ENCODE data around the gene PCNX2. TPM values are rescaled to one million over a fixed set of nuclear protein-coding genes. Genes with fewer than 3 reads are reported as not detected.

The PCNX2 gene
- total RNA-seq, 1 donor: 56.8 TPM

GRCh38 chr1:233281711-233282581, 13.6 kb downstream of the PCNX2 start:
- H3K4me1 ChIP-seq (ENCODE audit: insufficient read depth, low read length): peaks cover 7% of the 10 kb centered on the region
- H3K4me3 ChIP-seq (ENCODE audit: insufficient read depth, low read length): peak overlapping the region; percentile 2
- H3K9me3 ChIP-seq (ENCODE audit: low read depth, low read length): no peaks in the 10 kb centered on the region
- H2AFZ ChIP-seq (ENCODE audit: low read length): peak overlapping the region; percentile 25
- DNase-seq (ENCODE audit: insufficient read length, low spot score, missing footprints): no peak
- TF ChIP-seq CTCF (IDR thresholded peaks at IDR 0.05; ENCODE audit: extremely low read depth, low read depth, low read length): no peak
- peak overlapping the region; percentile 60 for H3K4me2 ChIP-seq (ENCODE audit: insufficient read depth, low read length)
- peaks cover 12% of the 10 kb centered on the region for H3K79me2 ChIP-seq (ENCODE audit: insufficient read depth, low read length)
- H4K20me1 ChIP-seq (ENCODE audit: insufficient read depth, low read length): peaks cover 24% of the 10 kb centered on the region
- H3K27ac ChIP-seq (ENCODE audit: low read depth, low read length): no peak overlapping the region
- no peaks in the 10 kb centered on the region for H3K36me3 ChIP-seq (ENCODE audit: insufficient read depth, low read length)
- H3K27me3 ChIP-seq (ENCODE audit: insufficient read depth, low read length): no peaks in the 10 kb centered on the region

GRCh38 chr1:233279971-233280370, 15.6 kb downstream of the PCNX2 start:
- Histone ChIP-seq H3K79me2 (ENCODE audit: insufficient read depth, low read length) (peaks cover 6% of the 10 kb centered on the region), H3K4me3 (ENCODE audit: insufficient read depth, low read length) (no peak overlapping the region), H3K27ac (ENCODE audit: low read depth, low read length) (no peak overlapping the region), H3K36me3 (ENCODE audit: insufficient read depth, low read length) (no peaks in the 10 kb centered on the region), H3K9me3 (ENCODE audit: low read depth, low read length) (no peaks in the 10 kb centered on the region), H2AFZ (ENCODE audit: low read length) (no peak overlapping the region), H4K20me1 (ENCODE audit: insufficient read depth, low read length) (peaks cover 25% of the 10 kb centered on the region), H3K4me2 (ENCODE audit: insufficient read depth, low read length) (no peak overlapping the region), H3K27me3 (ENCODE audit: insufficient read depth, low read length) (no peaks in the 10 kb centered on the region), H3K4me1 (ENCODE audit: insufficient read depth, low read length) (peaks cover 7% of the 10 kb centered on the region)
- no peak for TF ChIP-seq CTCF (IDR thresholded peaks at IDR 0.05; ENCODE audit: extremely low read depth, low read depth, low read length)
- no peak for DNase-seq (ENCODE audit: insufficient read length, low spot score, missing footprints)

GRCh38 chr1:233278631-233279030, 16.9 kb downstream of the PCNX2 start:
- no peaks in the 10 kb centered on the region for H3K36me3 ChIP-seq (ENCODE audit: insufficient read depth, low read length)
- H3K27me3 ChIP-seq (ENCODE audit: insufficient read depth, low read length): no peaks in the 10 kb centered on the region
- no peak overlapping the region for H2AFZ ChIP-seq (ENCODE audit: low read length)
- peaks cover 6% of the 10 kb centered on the region for H3K79me2 ChIP-seq (ENCODE audit: insufficient read depth, low read length)
- no peak overlapping the region for H3K4me2 ChIP-seq (ENCODE audit: insufficient read depth, low read length)
- no peak for TF ChIP-seq CTCF (IDR thresholded peaks at IDR 0.05; ENCODE audit: extremely low read depth, low read depth, low read length)
- no peak for DNase-seq (ENCODE audit: insufficient read length, low spot score, missing footprints)
- H3K4me3 ChIP-seq (ENCODE audit: insufficient read depth, low read length): no peak overlapping the region
- no peaks in the 10 kb centered on the region for H3K9me3 ChIP-seq (ENCODE audit: low read depth, low read length)
- H3K27ac ChIP-seq (ENCODE audit: low read depth, low read length): no peak overlapping the region
- H3K4me1 ChIP-seq (ENCODE audit: insufficient read depth, low read length): peaks cover 7% of the 10 kb centered on the region
- peaks cover 22% of the 10 kb centered on the region for H4K20me1 ChIP-seq (ENCODE audit: insufficient read depth, low read length)
